ENCODE data around the gene NRP2.

NRP2 gene

GRCh38 chr2:205682239-205682970 lies at the start of gene NRP2:
TSS of gene NRP2 (plus strand) at chr2:205682501. CDS start at chr2:205683291, 790 bp downstream.
- in situ Hi-C loops (cut with HindIII; ENCODE audit: low sequenced_read_pairs), result no loop called here

DNA sequence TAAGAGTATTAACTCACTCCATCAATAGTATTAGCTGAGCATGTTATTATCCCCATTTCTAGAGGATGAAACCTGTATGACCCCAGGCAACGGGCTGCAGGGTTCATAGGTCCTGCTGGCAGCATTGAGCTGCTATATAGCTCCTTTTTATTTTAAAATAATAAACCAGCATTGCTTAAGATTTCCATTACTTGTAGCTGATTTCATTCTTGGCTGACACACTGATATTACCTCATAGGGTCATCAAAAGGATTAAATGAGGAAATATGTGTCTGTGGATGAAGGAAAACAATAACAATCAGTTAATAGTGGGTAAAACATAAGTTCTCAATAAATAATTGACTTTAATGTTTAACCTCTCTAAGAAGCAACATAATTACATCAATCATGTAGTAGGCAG lies 48.3 kb upstream of the NRP2 start:
- in situ Hi-C loops (cut with HindIII; ENCODE audit: low sequenced_read_pairs), result no loop called here

GRCh38 chr2:205636549-205637319 lies 45.6 kb upstream of the NRP2 start:
- in situ Hi-C loops (cut with HindIII; ENCODE audit: low sequenced_read_pairs), result no loop called here

- in situ Hi-C loops (cut with HindIII; ENCODE audit: low sequenced_read_pairs), result no loop called here
These were observed 45.0 kb upstream of the NRP2 start for GRCh38 chr2:205637320-205637602.

- in situ Hi-C loops (cut with HindIII; ENCODE audit: low sequenced_read_pairs), result no loop called here
These were observed 44.4 kb upstream of the NRP2 start for GRCh38 chr2:205637779-205638503.

DNA sequence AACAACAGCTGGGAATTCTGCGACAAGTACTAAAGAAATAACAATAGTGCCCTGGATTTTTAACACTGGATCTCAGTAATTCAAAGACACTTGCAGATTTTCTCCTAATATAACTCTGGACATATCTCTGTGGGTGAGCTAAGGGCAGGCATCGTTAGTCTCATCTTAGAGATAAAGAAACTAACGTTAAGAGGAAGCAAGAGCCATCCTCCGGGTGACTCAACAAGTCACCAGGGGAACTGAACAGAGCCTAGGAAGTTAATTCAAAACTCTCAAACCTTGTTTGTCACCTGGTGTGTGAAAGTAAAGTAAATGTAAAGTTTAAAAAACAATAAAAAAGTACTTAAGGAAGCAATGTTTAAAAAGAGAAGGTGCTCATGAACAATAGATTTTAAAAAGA lies 41.6 kb upstream of the NRP2 start:
- in situ Hi-C loops (cut with HindIII; ENCODE audit: low sequenced_read_pairs), result no loop called here

- in situ Hi-C loops (cut with HindIII; ENCODE audit: low sequenced_read_pairs), result no loop called here
These were observed 39.5 kb upstream of the NRP2 start for GRCh38 chr2:205642599-205643356.

DNA sequence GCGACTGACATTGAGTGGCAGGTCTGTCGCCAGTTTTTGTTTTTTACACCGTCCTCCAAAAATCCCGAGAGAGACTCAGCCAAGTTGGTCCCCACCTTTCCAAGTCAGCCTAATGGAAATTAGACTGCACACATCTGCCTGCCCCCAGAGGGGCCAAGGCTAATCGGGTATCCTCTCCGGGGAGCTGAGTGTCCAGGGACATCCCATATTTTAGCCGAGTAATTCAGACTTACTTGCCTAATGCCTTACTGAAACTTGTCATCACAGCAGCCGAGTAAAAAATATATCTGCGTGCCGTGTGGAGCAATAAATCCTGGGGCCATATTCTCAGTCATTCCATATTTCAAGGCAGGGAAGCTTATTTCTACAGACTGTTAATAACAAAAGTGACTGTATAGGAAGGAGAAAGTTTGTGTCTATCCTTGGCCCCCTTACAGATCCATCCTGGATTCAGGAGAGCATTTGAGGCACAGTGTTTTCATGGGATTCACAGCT lies 38.9 kb upstream of the NRP2 start:
- in situ Hi-C loops (cut with HindIII; ENCODE audit: low sequenced_read_pairs), result no loop called here

- in situ Hi-C loops (cut with HindIII; ENCODE audit: low sequenced_read_pairs), result no loop called here
These were observed 38.3 kb upstream of the NRP2 start for GRCh38 chr2:205644018-205644417.

- in situ Hi-C loops (cut with HindIII; ENCODE audit: low sequenced_read_pairs), result no loop called here
These were observed 35.6 kb upstream of the NRP2 start for GRCh38 chr2:205646680-205647079.

DNA sequence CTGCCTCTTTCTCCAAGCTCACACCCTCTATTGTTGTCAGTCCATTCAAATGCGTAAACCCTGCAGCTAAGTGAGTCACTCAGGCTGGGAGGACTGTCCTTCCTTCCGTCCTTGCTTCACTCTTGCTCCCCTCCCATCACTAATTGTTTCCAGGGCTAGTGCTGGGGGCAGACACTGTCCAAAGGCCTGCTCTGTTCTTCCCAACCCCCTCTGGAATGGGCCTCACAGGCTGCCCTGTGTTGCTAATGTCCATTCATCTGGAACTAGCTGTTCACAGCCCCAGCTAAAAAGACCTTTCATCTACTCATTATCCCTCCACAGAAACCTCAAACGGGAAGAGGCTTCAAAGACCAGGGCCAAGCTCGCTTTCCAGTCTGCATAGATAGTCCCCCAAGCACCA lies 31.9 kb upstream of the NRP2 start:
- in situ Hi-C loops (cut with HindIII; ENCODE audit: low sequenced_read_pairs), result no loop called here

- in situ Hi-C loops (cut with HindIII; ENCODE audit: low sequenced_read_pairs), result no loop called here
These were observed 31.4 kb upstream of the NRP2 start for GRCh38 chr2:205650931-205651330.

DNA sequence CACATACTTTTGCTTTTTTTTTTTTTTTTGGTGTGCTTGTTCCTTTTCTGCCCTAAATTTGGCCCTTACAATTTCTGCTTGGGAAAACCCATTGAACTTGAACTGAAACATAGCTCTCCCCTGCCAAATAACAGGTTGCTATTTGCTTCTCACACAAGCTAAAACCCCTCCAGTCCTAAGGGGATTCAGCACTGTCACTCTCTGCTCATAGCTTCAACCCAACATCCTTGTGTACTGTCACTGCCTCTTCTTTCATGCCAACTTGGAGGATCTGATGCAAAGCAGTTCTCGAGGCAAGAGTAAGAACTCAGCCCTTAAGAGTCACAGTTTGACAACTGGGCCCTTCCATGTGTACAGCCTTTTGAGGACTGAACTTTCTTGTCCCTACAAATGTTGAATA lies 30.6 kb upstream of the NRP2 start:
- in situ Hi-C loops (cut with HindIII; ENCODE audit: low sequenced_read_pairs), result no loop called here

- in situ Hi-C loops (cut with HindIII; ENCODE audit: low sequenced_read_pairs), result no loop called here
These were observed 27.3 kb upstream of the NRP2 start for GRCh38 chr2:205654878-205655605.

- in situ Hi-C loops (cut with HindIII; ENCODE audit: low sequenced_read_pairs), result no loop called here
These were observed 26.4 kb upstream of the NRP2 start for GRCh38 chr2:205655779-205656456.

DNA sequence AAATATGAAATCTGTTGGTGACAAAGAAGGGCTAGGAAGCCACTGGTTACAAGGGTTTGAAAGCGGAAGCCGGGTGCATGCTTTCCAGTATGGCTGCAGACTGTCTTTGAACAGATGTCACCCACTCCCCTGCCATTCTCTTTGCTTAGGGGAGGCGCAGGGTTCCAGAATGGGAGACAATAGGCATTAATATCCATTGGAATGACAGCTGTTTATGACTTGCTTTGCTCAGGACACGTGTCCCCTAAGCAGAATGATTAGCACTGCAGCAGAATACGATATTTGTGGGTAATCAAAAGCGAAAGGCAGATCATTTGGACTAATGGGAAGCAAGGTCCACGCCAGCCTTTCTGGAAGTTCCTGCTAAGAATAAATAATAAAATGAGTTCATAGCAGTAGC lies 25.8 kb upstream of the NRP2 start:
- in situ Hi-C loops (cut with HindIII; ENCODE audit: low sequenced_read_pairs), result no loop called here

GRCh38 chr2:205656941-205657340 lies 25.4 kb upstream of the NRP2 start:
- in situ Hi-C loops (cut with HindIII; ENCODE audit: low sequenced_read_pairs), result no loop called here

GRCh38 chr2:205657579-205657978 lies 24.7 kb upstream of the NRP2 start:
- in situ Hi-C loops (cut with HindIII; ENCODE audit: low sequenced_read_pairs), result no loop called here

GRCh38 chr2:205658068-205658467 lies 24.2 kb upstream of the NRP2 start:
- in situ Hi-C loops (cut with HindIII; ENCODE audit: low sequenced_read_pairs), result no loop called here

DNA sequence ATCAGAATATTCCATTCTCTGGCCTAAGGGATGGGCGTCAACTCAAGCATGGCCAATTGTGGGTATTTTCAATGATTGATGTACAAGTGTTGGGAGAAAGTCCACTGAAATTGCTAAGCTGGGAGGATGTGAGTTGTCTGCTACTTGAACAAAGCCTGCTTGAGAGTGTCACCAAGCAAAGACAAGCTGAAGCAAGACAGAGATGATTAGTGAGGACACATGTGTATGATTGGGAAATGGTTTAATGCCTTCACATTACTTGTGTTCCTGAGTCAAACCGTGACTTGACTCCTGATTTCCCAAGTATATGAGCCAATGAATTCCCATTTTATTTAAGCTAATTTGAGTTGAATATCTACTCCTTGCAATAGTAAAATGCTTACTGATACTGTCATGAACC lies 23.7 kb upstream of the NRP2 start:
- in situ Hi-C loops (cut with HindIII; ENCODE audit: low sequenced_read_pairs), result no loop called here
